ENCODE measurements around the gene WWOX. TPM values are rescaled to one million over a fixed set of nuclear protein-coding genes. Genes with fewer than 3 reads are reported as not detected.

The WWOX gene
- total RNA-seq, 1 experiment from 2014 or later, result 15.6 TPM

DNA sequence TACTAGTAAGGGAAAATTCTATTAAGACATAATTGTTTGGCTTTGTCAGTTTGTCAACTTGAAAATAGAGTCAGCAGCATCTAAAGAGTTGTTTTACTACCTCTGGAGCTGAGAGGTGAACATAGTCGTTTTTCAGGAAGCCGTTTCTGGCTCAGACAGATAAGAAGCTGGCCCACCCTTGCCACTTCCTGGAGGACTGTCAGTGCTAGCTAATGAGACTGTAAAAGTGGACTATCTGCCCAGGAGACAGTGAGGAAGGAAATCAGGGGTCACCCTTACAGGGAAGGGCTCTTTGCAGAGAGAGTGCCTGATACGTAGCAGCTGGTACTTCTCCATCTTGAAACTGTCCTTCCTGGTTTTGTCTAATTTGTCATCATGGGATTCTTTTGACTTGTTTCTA lies 328.7 kb downstream of the WWOX start:
- H3K14ac ChIP-seq (ENCODE audit: insufficient read depth, low read length), result no peak overlapping the region
- no peaks in the 10 kb centered on the region for H3K27me3 ChIP-seq (ENCODE audit: insufficient read depth, low read length)
- TF ChIP-seq, protein P1, sequence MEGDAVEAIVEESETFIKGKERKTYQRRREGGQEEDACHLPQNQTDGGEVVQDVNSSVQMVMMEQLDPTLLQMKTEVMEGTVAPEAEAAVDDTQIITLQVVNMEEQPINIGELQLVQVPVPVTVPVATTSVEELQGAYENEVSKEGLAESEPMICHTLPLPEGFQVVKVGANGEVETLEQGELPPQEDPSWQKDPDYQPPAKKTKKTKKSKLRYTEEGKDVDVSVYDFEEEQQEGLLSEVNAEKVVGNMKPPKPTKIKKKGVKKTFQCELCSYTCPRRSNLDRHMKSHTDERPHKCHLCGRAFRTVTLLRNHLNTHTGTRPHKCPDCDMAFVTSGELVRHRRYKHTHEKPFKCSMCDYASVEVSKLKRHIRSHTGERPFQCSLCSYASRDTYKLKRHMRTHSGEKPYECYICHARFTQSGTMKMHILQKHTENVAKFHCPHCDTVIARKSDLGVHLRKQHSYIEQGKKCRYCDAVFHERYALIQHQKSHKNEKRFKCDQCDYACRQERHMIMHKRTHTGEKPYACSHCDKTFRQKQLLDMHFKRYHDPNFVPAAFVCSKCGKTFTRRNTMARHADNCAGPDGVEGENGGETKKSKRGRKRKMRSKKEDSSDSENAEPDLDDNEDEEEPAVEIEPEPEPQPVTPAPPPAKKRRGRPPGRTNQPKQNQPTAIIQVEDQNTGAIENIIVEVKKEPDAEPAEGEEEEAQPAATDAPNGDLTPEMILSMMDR (conservative IDR thresholded peaks at IDR 0.05), result no peak
- DNase-seq, result no peak
- no peak overlapping the region for H3K9ac ChIP-seq (ENCODE audit: extremely low read depth, insufficient read length, low read length)
- no peaks in the 10 kb centered on the region; the same call in 1 of the 2 replicates for H3K4me1 ChIP-seq (ENCODE audit: insufficient read depth, low read length)
- Mint-ChIP-seq H3K4me3 (no peak overlapping the region), H3K9me3 (no peaks in the 10 kb centered on the region), H3K36me3 (ENCODE audit: insufficient read depth in 1 of 3, low read depth in 3 of 3) (no peaks in the 10 kb centered on the region; a peak in 1 of 7 replicates), H3K27me3 (ENCODE audit: low read depth) (no peaks in the 10 kb centered on the region), H3K4me1 (peaks cover 4 to 8% of the 10 kb centered on the region in 2 experiments; a peak in 2 of 4 replicates), H3K27ac (no peak overlapping the region)
- no peaks in the 10 kb centered on the region for H3K23me2 ChIP-seq (ENCODE audit: insufficient read length, low read depth, low read length, poor library complexity, severe bottlenecking)
- H2BK15ac ChIP-seq (ENCODE audit: low read depth, low read length), result no peak overlapping the region
- no peak overlapping the region for H2BK5ac ChIP-seq (ENCODE audit: insufficient read length, low read length)
- H2BK120ac ChIP-seq (ENCODE audit: low read depth, low read length, poor library complexity, severe bottlenecking), result no peak overlapping the region
- no peak overlapping the region for H3K4me2 ChIP-seq (ENCODE audit: insufficient read depth, insufficient read length, low read length)
- H4K8ac ChIP-seq (replicated peaks; ENCODE audit: insufficient read length, low read depth, low read length), result no peak overlapping the region
- no peak overlapping the region for H3K23ac ChIP-seq (ENCODE audit: insufficient read length, low read depth, low read length)
- H2AFZ ChIP-seq (ENCODE audit: low read length), result no peak overlapping the region
- H4K91ac ChIP-seq (ENCODE audit: insufficient read length, low read depth, low read length), result no peak overlapping the region
- no peak overlapping the region for H4K5ac ChIP-seq (ENCODE audit: insufficient read length, low read depth, low read length)
- H2BK20ac ChIP-seq (ENCODE audit: low read depth, low read length, poor library complexity, severe bottlenecking), result no peak overlapping the region
- H3K56ac ChIP-seq (ENCODE audit: insufficient read length, low read depth, low read length), result no peak overlapping the region
- no peak overlapping the region for H3K4ac ChIP-seq (ENCODE audit: low read depth, low read length)
- H3K79me2 ChIP-seq (ENCODE audit: insufficient read depth, low read length), result no peaks in the 10 kb centered on the region
- no peak overlapping the region for H3K18ac ChIP-seq (ENCODE audit: insufficient read length, low read depth, low read length)
- WGBS (ENCODE audit: extremely low coverage, insufficient read length, low lambda C conversion rate), result no CpG with 5 or more reads among the region's 3 CpGs
- H3K9me3 ChIP-seq (ENCODE audit: control insufficient read depth, low read depth, low read length), result no peaks in the 10 kb centered on the region
- no peak overlapping the region for H2AK5ac ChIP-seq (ENCODE audit: insufficient read length, low read length)
- H3K27ac ChIP-seq (ENCODE audit: insufficient read length, low read depth, low read length), result no peak overlapping the region
- H3T11ph ChIP-seq (ENCODE audit: low read length), result no peak overlapping the region
- no peak overlapping the region for H2BK12ac ChIP-seq (ENCODE audit: insufficient read length, low read depth, low read length)
- H4K20me1 ChIP-seq (ENCODE audit: control insufficient read depth, insufficient read depth, insufficient read length), result no peaks in the 10 kb centered on the region
- H3K79me1 ChIP-seq (ENCODE audit: insufficient read depth, low read depth, low read length, poor library complexity, severe bottlenecking), result no peaks in the 10 kb centered on the region
